Ishikawa (cell line): ENCODE results near the gene AK4.

ENCODE experiments used
- CREB1 ChIP-seq: IDR thresholded peaks from 2 replicates; pipeline ENCODE4 v1.6.1; 2012; ENCODE audit warnings: low read depth
- EP300 ChIP-seq: IDR thresholded peaks from 2 replicates; pipeline ENCODE4 v1.6.1; 2012; ENCODE audit warnings: borderline replicate concordance
- RAD21 ChIP-seq: IDR thresholded peaks from 2 replicates; pipeline ENCODE4 v1.6.1; 2012; ENCODE audit warnings: low read depth
- YY1 ChIP-seq: IDR thresholded peaks from 2 replicates; pipeline ENCODE4 v1.6.1; 2012; ENCODE audit warnings: low read depth
- TF ChIP-seq, protein P1 (sequence below): IDR thresholded peaks from 2 replicates; pipeline ENCODE4 v1.6.1; 2012

DNA sequence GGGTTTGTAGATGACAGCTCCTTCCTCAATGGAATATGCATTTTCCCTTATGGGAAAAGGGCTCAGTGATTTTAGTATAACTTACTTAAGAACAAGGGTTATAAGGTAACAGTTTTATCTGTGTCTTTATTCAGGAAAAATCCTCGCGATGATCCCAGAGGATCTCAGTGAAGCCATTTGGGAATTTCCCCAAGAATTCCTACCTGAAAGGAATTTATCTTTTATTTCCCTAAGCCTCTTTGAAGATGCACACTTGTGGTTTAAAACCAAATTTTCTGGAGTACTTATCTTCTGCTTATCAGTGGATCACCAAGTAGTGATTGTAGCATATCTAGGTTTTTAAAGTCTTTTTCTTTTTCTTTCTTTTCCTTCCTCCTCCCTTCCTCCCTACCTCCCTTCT is 58.8 kb downstream of the AK4 start:
- TF ChIP-seq, protein P1, sequence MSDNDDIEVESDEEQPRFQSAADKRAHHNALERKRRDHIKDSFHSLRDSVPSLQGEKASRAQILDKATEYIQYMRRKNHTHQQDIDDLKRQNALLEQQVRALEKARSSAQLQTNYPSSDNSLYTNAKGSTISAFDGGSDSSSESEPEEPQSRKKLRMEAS, result no peak
- TF ChIP-seq RAD21 (no peak), EP300 (no peak), CREB1 (no peak), YY1 (no peak)
